AG04449 (cell line): ENCODE measurements around the gene HYLS1.

Experiments used
- CTCF ChIA-PET: fragments of 350-600 bp; formaldehyde crosslinking; extraction: SDS; loops from one replicate; lab custom pipeline; 2021; ENCODE audit warnings: antibody characterized with exemption; lab: Yijun Ruan, JAX
- POLR2A ChIA-PET: fragments of 400-600, 350-600 bp; formaldehyde crosslinking; extraction: SDS; loops from one replicate; lab custom pipeline; 2020; ENCODE audit warnings: antibody characterized with exemption, inconsistent platforms; lab: Yijun Ruan, JAX
- DNase-seq: peaks from one replicate; pipeline ENCODE4 v3.0.0-alpha.2; 2010; ENCODE audit warnings: low read depth, low spot score
- H3K4me3 ChIP-seq: 2 replicates; pipeline ENCODE4 v1.5.1; 2011; ENCODE audit warnings: low read depth, mild to moderate bottlenecking, control low read depth, low read length
- TF ChIP-seq, protein P1 (sequence below): IDR thresholded peaks from one replicate; pipeline ENCODE4 v1.5.1; 2011; ENCODE audit warnings: mild to moderate bottlenecking, moderate library complexity, low read length, control low read depth, inconsistent platforms; ENCODE audit not compliant: insufficient read depth; ENCODE audit errors: missing control alignments

Gene HYLS1

DNA sequence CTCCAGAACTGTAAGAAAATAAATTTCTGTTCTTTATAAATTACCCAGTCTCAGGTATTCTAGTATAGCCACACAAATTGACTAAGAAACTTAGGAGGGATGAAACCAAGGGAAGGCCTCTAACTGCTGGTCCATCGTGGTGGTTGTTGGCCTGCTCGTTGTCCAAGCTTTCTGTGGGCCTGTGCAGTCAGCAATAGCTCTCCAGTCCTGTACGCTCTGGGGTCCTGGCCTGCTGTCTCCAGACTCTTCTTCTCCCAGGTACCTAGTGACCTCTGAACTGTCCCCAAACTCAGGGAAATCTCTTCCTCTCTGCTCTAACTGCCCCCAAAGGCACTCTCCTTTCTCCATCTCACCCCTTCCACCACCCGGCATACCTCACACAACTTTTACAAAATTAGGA is 52.7 kb downstream of the HYLS1 start:
- TF ChIP-seq, protein P1, sequence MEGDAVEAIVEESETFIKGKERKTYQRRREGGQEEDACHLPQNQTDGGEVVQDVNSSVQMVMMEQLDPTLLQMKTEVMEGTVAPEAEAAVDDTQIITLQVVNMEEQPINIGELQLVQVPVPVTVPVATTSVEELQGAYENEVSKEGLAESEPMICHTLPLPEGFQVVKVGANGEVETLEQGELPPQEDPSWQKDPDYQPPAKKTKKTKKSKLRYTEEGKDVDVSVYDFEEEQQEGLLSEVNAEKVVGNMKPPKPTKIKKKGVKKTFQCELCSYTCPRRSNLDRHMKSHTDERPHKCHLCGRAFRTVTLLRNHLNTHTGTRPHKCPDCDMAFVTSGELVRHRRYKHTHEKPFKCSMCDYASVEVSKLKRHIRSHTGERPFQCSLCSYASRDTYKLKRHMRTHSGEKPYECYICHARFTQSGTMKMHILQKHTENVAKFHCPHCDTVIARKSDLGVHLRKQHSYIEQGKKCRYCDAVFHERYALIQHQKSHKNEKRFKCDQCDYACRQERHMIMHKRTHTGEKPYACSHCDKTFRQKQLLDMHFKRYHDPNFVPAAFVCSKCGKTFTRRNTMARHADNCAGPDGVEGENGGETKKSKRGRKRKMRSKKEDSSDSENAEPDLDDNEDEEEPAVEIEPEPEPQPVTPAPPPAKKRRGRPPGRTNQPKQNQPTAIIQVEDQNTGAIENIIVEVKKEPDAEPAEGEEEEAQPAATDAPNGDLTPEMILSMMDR, result no peak
- ChIA-PET CTCF (interaction anchor here (0.7 to 8.8 kb wide), 7 partner anchors 9 to 376 kb away, joined by 3 to 109 read pairs (median 5); no protein-coding TSS in a partner anchor), POLR2A (no interaction called here)

DNA sequence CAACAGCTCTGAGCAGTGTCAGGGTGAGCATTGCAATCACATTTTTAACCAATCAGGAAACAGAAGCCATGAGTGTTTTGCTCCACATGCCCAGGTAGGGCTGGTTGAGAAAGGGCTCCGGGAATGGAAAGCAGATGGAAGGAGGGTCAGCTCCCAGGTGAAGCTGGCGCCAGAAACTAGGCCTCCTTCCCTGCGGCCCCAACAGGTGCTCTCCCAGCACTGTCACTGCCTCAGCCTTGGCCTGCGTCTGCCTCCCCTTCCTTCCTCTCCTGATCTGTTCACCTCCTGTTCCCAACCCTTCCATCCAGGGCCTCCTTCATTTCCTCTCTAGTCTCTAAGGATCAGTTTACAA is 53.8 kb downstream of the HYLS1 start:
- no peak overlapping the region for H3K4me3 ChIP-seq
- TF ChIP-seq, protein P1, result no peak
- no peak for DNase-seq
- ChIA-PET CTCF (interaction anchor here (0.9 to 8.8 kb wide), 7 partner anchors 11 to 253 kb away, joined by 3 to 109 read pairs (median 6); no protein-coding TSS in a partner anchor), POLR2A (no interaction called here)

More for the DNA sequence above, 52.7 kb downstream of the HYLS1 start:
- no peak for DNase-seq
- H3K4me3 ChIP-seq, result no peak overlapping the region

DNA sequence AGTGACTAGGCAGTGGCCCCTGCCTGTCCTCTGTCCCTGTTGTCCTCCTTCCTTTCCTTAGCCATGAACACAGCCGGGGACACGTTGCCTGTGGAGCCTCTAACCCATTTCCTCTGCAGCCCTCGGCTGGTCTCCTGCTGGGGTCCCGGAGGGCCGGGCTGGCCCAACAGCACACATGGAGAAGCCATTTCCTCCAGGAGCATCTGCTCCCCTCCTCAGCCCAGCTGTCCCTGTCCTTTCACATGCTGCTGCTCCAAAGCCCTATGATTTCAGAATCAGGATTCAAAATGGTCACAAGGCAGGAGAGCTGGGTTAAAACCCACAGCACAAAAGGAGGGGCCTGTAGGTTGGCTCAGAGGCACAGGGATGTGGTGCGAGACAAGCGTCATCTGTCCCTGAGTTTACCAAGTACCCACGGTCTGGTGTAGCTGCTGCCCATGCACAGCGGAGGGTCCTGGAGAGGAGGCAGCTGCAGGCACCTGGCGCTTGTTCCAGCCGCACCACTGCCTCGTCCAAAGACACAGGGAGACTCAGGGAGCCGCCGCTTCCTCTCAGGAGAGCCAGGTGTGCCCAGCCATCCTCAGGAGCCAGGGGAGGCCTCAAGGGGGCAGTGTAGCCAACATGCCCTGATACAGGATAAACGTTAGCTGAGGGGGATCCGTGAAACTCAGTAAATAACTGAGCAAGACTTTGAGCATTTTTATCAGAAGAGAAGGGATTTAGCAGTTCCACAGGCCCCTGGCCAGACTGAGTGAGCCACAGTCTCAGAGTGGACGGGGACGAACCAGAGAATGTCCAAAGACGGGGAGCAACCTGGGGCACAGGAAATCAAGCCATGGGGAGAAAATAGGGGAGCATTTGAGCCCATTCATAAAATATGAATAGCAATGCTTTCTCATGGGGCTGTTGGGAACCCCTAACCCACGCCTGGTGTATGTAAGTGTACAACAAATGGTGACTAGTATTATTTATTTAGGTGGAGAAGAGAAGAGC is 54.4 kb downstream of the HYLS1 start:
- POLR2A ChIA-PET, result no interaction called here
- TF ChIP-seq, protein P1, result peak; percentile 77
- DNase-seq, result no peak
- H3K4me3 ChIP-seq, result no peak overlapping the region
- CTCF ChIA-PET, result interaction anchor here (0.8 to 8.8 kb wide), 11 partner anchors 8 to 256 kb away, joined by 3 to 109 read pairs (median 6); no protein-coding TSS in a partner anchor

DNA sequence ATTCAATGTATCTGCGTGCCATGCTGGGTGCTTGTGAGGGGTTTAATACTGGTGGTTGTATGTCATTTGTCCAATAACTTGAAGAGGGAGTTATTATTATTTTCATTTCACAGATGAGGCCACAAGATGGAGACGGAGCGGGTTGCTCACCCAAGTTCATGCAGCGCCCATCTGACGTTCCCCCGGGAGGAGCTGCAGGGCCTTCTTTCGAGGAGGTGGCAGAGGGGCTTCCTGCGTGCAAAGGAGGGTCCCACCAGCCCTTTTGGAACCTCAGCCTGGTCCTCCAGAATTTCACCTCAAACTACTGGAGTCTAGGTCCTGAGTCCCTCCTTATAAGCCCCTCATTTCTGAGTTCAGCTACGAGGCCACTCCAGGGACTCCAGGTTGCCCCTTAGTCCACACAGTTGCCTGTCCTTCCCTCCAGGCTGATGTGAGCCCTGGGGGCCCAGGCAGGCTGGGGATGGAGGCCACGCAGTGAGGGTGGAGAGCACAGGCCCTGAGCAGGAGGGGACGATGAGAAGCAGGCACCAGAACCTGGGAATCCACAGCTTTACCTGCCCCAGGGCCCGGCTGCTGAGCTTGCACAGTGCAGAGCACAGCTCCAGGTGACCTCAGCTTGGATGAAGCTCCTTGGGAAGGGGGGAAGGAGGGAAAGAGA is 55.4 kb downstream of the HYLS1 start:
- no peak for DNase-seq
- TF ChIP-seq, protein P1, result no peak
- CTCF ChIA-PET, result interaction anchor here (0.8 to 8.8 kb wide), 12 partner anchors 8 to 256 kb away, joined by 3 to 109 read pairs (median 6); no protein-coding TSS in a partner anchor
- H3K4me3 ChIP-seq, result no peak overlapping the region
- POLR2A ChIA-PET, result no interaction called here

DNA sequence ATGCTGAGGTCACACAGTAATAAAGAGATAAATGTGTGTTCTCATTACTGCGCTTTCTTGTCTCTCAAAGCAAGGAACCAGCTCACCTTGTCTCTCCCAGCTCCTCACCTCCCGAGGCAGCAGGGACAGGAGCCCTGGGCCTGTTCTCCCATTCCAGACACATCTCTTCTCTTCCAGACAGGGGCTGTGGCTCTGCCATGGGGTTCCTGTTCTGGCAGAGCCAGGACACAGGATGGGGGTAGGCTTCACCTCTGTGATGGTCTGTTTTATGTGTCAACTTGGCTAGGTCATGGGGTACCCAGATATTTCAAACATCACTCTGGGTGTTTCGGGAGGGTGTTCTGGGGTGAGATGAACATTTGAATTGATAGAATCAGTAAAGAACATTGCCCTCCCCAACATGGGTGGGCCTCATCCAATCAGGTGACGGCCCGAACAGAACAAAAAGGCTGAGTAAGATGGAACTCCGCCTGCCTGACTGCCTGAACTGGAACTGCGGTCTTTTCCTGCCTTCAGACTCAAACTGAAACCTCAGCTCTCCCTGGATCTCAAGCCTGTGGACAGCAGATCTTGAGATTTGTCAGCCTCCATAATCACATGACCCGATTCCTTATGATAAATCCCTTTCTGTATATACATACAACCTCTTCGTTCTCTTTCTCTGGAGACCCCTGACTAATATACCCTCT is 56.3 kb downstream of the HYLS1 start:
- TF ChIP-seq, protein P1, result no peak
- ChIA-PET POLR2A (interaction anchor here (0.7 kb wide), 1 partner anchor 264 kb away, joined by 3 read pairs; no protein-coding TSS in a partner anchor), CTCF (interaction anchor here (1.1 to 8.8 kb wide), 9 partner anchors 14 to 255 kb away, joined by 3 to 109 read pairs (median 6); no protein-coding TSS in a partner anchor)
- no peak for DNase-seq
- H3K4me3 ChIP-seq, result no peak overlapping the region
